LNCaP clone FGC (cell line): ENCODE measurements around the gene FRAS1.

Experiments used
- DNase-seq: peaks from one replicate; pipeline ENCODE4 v3.0.0-alpha.2; 2011; ENCODE audit warnings: low read depth
- H3K4me3 ChIP-seq: 2 replicates; pipeline ENCODE4 v1.5.1; 2011; ENCODE audit warnings: mild to moderate bottlenecking, low read depth, low read length, control low read depth
- TF ChIP-seq, protein P1 (sequence below): IDR thresholded peaks from 2 replicates; pipeline ENCODE4 v1.5.1; 2012; ENCODE audit warnings: mild to moderate bottlenecking; ENCODE audit not compliant: control insufficient read depth, insufficient read depth; ENCODE audit errors: extremely low read depth

Gene FRAS1

DNA sequence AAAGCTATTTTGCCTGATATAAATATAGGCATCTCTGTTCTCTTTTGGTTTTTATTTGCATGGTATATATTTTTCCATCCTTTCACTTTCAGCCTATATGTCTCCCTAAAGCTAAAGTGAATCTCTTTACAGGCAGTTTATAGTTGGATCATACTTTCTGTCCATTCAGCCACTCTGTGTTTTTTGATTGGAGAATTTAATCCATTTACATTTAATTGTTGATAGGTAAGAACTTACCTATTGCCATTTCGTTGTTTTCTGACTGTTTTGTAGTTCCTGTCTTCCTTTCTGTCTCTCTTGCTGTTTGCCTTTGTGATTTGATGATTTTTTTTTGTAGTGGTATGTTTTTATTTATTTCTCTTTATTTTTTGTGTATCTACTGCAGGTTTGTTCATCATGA, 338.5 kb downstream of the FRAS1 start:
- TF ChIP-seq, protein P1, sequence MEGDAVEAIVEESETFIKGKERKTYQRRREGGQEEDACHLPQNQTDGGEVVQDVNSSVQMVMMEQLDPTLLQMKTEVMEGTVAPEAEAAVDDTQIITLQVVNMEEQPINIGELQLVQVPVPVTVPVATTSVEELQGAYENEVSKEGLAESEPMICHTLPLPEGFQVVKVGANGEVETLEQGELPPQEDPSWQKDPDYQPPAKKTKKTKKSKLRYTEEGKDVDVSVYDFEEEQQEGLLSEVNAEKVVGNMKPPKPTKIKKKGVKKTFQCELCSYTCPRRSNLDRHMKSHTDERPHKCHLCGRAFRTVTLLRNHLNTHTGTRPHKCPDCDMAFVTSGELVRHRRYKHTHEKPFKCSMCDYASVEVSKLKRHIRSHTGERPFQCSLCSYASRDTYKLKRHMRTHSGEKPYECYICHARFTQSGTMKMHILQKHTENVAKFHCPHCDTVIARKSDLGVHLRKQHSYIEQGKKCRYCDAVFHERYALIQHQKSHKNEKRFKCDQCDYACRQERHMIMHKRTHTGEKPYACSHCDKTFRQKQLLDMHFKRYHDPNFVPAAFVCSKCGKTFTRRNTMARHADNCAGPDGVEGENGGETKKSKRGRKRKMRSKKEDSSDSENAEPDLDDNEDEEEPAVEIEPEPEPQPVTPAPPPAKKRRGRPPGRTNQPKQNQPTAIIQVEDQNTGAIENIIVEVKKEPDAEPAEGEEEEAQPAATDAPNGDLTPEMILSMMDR, result no peak
- no peak overlapping the region for H3K4me3 ChIP-seq
- no peak for DNase-seq

DNA sequence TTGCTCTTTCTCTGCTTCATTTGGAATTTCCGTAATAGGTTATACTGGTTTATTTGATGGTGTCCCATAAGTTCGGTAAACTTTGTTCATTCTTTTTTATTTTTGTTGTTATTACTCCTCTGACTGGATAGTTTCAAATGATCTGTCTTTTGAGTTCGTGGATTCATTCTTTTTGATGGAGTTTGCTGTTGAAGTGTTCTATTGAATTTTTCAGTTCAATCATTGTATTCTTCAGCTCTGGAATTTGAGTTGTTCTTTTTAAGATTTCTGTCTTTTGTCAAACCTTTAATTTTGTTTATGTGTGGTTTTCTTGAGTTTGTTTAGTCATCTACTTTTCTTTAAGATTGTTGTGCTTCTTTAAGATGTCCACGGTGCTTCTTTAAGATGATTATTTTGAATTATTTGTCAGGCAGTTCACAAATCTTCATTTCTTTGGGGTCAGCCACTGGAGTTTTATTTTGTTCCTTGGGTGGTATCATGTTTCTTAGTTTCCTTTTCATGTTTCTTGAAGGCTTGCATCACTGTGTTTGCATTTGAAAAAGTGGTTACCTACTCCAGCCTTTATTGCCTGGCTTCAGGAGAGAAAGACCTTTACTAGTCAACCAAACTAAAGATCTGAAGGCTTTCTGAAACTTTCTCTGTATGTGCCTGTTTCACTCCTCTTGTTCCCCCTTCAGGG, 339.6 kb downstream of the FRAS1 start:
- no peak overlapping the region for H3K4me3 ChIP-seq
- no peak for DNase-seq
- TF ChIP-seq, protein P1, result no peak

DNA sequence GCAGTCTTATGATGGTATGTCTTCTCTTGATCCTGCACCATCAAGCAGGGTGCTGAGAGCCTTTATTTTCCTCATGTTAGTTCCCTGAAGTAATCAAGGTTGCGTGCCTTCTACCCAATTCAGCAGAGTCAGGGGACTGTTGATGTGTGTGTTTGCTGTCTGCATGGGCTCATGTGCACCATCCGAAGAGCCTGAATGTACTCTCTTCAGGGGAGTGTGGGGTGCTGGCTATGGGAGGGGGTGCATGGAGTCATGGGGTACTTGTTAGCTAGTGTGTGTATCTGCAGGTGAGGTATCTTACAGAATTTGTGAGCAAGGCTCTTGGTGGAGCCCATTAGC, 340.1 kb downstream of the FRAS1 start:
- DNase-seq, result no peak
- TF ChIP-seq, protein P1, result no peak
- H3K4me3 ChIP-seq, result no peak overlapping the region

DNA sequence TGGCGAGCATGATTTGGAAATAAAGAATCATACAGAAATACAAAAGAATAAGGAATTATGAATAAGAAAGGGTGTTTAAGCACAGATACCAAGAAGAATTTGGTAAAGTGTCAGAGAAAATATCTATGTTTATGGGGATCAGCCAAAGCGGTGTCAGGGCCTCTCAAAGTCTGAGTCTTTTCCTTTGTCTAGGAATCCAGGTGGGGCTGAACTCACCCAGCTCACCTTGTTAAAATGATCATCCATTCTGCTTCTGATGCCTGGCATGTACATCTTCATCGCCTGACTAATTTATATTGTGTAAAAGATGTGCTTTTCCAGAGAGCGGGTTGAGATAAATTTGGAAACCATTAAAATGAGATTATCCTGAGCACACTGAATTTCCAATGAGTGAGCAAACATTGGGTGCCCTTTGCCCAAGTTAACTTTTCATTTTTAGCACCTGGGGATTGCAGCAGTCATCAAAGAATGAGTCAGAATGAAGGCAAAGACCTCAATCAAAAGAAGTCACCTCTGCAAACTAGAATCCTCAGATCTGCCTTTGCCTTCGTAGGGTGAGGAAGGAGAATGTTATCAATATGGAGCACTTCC, 352.6 kb downstream of the FRAS1 start:
- TF ChIP-seq, protein P1, result no peak
- DNase-seq, result no peak
- no peak overlapping the region for H3K4me3 ChIP-seq

DNA sequence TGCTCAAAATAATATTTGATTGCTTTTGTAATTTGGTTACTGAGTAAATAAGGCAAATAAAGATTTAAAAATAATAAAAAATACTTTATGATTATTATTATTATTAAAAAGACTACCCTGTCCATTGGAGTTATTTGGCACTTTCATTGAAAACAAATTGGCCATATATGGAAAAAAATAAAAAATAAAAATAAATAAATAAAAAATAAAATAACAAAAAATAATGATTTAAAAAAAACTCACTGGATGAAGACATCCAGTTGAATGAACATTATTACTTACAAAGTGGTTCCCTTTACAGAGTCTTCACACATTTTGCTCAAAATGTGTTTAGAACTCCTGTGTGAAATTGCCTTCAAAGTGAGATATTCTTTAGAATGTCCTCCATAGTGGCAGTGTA, 353.1 kb downstream of the FRAS1 start:
- H3K4me3 ChIP-seq, result no peak overlapping the region
- DNase-seq, result no peak
- TF ChIP-seq, protein P1, result no peak

DNA sequence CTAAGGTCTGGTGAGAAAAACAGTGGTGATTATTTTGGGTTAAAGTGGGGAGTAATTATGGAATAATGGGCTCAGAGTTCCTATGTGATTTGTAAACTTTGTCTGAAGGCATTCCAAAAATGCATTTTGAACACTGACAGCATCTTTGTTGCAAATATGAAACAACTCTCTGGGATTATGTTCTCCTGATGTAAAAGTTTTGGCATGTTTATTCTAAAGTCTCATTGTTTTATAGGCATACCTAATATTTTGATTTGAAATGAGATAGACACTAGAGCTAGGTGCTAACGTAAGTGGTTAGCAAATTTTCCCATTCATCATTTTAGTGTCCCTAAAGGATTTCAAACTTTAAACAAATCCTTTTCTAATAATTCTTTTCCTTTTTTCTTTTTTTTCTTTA, 353.6 kb downstream of the FRAS1 start:
- DNase-seq, result no peak
- H3K4me3 ChIP-seq, result no peak overlapping the region
- TF ChIP-seq, protein P1, result no peak

DNA sequence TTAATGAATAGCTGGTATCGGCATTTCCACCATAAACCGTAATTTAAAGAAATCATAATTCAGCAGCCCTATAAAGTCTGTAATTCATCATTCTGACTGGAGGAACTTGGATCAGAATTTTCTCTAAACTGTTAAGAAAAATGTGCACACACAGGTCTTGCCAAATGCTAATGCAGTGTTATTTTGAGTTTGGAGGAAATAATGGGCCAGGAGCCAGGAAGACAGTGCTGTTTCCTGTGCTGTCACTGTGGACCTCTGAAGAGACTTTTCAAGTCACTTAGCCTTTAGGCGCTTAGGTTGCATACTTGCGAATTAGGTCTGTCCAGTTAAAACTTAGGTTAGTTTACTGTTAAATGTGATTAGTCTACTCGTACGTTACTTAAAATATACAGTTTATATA, 357.0 kb downstream of the FRAS1 start:
- no peak for DNase-seq
- TF ChIP-seq, protein P1, result no peak
- no peak overlapping the region for H3K4me3 ChIP-seq
